ENCODE results near the gene GAS7. TPM values are rescaled to one million over a fixed set of nuclear protein-coding genes. Genes with fewer than 3 reads are reported as not detected.

Gene GAS7
- total and polyA plus RNA-seq, 10 of the 15 experiments (the other 5 are each of a cell fraction or from before 2014, with no cell fraction given), result 2.3 to 53.4 (median 24.0) TPM

DNA sequence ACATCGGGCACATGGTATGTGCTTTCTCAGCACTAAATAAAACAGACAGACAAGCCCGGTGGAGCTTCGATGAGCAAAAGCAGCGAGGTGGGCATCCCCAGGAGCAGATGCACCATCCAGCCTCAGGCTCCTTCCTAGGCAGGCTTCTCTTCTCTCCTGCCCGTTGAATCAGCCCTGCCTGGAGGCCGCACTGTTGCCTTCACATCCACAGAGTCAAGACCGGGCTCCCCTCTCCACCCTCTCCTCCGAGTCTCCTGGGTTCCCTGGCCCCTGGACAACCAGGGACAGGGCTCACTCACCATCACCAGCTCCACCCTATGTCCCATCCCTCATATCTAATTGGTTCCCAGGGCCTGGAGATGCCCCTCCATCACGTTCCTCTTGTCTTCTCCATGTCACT is 213.6 kb downstream of the GAS7 start (continued):
- TF ChIP-seq, protein P1, sequence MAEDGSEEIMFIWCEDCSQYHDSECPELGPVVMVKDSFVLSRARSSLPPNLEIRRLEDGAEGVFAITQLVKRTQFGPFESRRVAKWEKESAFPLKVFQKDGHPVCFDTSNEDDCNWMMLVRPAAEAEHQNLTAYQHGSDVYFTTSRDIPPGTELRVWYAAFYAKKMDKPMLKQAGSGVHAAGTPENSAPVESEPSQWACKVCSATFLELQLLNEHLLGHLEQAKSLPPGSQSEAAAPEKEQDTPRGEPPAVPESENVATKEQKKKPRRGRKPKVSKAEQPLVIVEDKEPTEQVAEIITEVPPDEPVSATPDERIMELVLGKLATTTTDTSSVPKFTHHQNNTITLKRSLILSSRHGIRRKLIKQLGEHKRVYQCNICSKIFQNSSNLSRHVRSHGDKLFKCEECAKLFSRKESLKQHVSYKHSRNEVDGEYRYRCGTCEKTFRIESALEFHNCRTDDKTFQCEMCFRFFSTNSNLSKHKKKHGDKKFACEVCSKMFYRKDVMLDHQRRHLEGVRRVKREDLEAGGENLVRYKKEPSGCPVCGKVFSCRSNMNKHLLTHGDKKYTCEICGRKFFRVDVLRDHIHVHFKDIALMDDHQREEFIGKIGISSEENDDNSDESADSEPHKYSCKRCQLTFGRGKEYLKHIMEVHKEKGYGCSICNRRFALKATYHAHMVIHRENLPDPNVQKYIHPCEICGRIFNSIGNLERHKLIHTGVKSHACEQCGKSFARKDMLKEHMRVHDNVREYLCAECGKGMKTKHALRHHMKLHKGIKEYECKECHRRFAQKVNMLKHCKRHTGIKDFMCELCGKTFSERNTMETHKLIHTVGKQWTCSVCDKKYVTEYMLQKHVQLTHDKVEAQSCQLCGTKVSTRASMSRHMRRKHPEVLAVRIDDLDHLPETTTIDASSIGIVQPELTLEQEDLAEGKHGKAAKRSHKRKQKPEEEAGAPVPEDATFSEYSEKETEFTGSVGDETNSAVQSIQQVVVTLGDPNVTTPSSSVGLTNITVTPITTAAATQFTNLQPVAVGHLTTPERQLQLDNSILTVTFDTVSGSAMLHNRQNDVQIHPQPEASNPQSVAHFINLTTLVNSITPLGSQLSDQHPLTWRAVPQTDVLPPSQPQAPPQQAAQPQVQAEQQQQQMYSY (CRISPR knock-in tag; IDR thresholded peaks at IDR 0.05), result no peak
- TF ChIP-seq NR2F1 (conservative IDR thresholded peaks at IDR 0.05), result no peak
- TF ChIP-seq SMAD5 (IDR thresholded peaks at IDR 0.05; ENCODE audit: low read depth), result no peak
- TF ChIP-seq, protein P2, sequence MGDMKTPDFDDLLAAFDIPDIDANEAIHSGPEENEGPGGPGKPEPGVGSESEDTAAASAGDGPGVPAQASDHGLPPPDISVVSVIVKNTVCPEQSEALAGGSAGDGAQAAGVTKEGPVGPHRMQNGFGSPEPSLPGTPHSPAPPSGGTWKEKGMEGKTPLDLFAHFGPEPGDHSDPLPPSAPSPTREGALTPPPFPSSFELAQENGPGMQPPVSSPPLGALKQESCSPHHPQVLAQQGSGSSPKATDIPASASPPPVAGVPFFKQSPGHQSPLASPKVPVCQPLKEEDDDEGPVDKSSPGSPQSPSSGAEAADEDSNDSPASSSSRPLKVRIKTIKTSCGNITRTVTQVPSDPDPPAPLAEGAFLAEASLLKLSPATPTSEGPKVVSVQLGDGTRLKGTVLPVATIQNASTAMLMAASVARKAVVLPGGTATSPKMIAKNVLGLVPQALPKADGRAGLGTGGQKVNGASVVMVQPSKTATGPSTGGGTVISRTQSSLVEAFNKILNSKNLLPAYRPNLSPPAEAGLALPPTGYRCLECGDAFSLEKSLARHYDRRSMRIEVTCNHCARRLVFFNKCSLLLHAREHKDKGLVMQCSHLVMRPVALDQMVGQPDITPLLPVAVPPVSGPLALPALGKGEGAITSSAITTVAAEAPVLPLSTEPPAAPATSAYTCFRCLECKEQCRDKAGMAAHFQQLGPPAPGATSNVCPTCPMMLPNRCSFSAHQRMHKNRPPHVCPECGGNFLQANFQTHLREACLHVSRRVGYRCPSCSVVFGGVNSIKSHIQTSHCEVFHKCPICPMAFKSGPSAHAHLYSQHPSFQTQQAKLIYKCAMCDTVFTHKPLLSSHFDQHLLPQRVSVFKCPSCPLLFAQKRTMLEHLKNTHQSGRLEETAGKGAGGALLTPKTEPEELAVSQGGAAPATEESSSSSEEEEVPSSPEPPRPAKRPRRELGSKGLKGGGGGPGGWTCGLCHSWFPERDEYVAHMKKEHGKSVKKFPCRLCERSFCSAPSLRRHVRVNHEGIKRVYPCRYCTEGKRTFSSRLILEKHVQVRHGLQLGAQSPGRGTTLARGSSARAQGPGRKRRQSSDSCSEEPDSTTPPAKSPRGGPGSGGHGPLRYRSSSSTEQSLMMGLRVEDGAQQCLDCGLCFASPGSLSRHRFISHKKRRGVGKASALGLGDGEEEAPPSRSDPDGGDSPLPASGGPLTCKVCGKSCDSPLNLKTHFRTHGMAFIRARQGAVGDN (IDR thresholded peaks at IDR 0.05), result no peak
- TF ChIP-seq PML (IDR thresholded peaks at IDR 0.05; ENCODE audit: low read length), result no peak
- no peak for TF ChIP-seq ZBED1 (IDR thresholded peaks at IDR 0.05; ENCODE audit: borderline replicate concordance)
- no peak for TF ChIP-seq IRF4 (IDR thresholded peaks at IDR 0.05; ENCODE audit: low read depth, low read length)
